ENCODE measurements around the gene KCNK7.

DNA sequence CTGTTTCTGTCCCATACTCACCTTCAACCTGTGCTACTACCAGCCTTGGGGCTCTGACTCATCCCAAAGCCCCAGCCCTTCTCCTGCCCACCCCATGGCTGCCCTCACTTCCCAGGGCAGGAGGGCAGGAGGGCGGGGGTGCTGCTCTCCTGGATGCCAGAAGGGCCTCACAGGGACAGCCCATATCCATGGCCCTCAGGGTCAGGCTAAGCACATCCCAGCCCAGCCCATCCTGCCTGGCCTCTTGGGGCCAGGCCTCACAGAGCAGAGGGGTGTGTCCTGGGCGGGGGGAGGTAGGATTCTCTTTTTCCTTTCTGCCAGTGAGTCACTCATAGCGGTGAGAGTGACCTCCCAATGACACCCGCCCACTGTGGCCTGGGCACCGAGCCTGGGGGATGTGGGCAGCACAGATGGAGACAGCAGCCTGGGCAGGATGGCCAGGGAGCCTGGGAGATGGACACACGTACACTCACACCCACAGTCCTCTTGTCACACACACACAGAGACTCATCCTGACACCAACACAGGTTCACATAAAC, 39.8 kb downstream of the KCNK7 start:
- TF ChIP-seq, protein P1, sequence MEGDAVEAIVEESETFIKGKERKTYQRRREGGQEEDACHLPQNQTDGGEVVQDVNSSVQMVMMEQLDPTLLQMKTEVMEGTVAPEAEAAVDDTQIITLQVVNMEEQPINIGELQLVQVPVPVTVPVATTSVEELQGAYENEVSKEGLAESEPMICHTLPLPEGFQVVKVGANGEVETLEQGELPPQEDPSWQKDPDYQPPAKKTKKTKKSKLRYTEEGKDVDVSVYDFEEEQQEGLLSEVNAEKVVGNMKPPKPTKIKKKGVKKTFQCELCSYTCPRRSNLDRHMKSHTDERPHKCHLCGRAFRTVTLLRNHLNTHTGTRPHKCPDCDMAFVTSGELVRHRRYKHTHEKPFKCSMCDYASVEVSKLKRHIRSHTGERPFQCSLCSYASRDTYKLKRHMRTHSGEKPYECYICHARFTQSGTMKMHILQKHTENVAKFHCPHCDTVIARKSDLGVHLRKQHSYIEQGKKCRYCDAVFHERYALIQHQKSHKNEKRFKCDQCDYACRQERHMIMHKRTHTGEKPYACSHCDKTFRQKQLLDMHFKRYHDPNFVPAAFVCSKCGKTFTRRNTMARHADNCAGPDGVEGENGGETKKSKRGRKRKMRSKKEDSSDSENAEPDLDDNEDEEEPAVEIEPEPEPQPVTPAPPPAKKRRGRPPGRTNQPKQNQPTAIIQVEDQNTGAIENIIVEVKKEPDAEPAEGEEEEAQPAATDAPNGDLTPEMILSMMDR (IDR thresholded peaks at IDR 0.05), result no peak
- TF ChIP-seq POLR2A (IDR thresholded peaks at IDR 0.05), result no peak
